ENCODE results near the gene OGN. TPM values are rescaled to one million over a fixed set of nuclear protein-coding genes. Genes with fewer than 3 reads are reported as not detected.

Gene OGN
- total and polyA plus RNA-seq, 2 of the 13 experiments (the other 11 are each of a cell fraction or from before 2014, with no cell fraction given): not detected

DNA sequence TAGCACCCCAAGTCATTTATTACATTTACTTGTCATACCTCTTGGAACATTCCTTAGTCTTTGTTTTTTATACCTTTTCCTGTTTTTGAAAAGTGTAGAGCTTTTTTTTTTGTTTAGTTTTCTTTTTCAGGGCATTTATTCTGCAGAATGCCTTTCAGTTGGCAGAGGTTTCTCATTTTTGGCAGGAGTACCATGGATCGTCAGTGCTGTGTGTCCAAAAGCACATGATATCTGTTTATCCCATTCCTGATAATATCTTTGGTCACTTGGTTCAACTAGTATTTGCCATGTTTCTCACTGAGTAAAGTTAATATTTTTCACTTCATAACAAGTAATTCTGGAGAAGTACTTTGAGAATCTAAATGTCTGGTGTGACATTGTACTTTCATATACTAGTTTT lies 10.7 kb downstream of the OGN start:
- H3K36me3 ChIP-seq (replicated peaks in 1 of 2; ENCODE audit: control insufficient read depth in 1 of 2, insufficient read depth in 2 of 2, low read length in 2 of 2): no peaks in the 10 kb centered on the region
- H3K9ac ChIP-seq (ENCODE audit: insufficient read depth, low read depth, low read length): no peak overlapping the region
- no peak overlapping the region for H3K27ac ChIP-seq (ENCODE audit: extremely low read length, insufficient read depth, low read length)
- no peaks in the 10 kb centered on the region for H4K20me1 ChIP-seq (ENCODE audit: insufficient read depth, low read length)
- H3K4me3 ChIP-seq (replicated peaks in 1 of 3; ENCODE audit: insufficient read depth in 1 of 3, low read depth in 2 of 3, low read length in 3 of 3): no peak overlapping the region
- no peaks in the 10 kb centered on the region for H3K79me2 ChIP-seq (ENCODE audit: insufficient read depth, low read length)
- TF ChIP-seq SOX6 (IDR thresholded peaks at IDR 0.05) (no peak), SOX6 (CRISPR knock-in tag; IDR thresholded peaks at IDR 0.05) (no peak), MEIS2 (CRISPR knock-in tag; IDR thresholded peaks at IDR 0.05) (no peak), HNRNPL (IDR thresholded peaks at IDR 0.05; ENCODE audit: low read depth, low read length) (no peak), ZNF160 (CRISPR knock-in tag; IDR thresholded peaks at IDR 0.05) (no peak)
- TF ChIP-seq, protein P1, sequence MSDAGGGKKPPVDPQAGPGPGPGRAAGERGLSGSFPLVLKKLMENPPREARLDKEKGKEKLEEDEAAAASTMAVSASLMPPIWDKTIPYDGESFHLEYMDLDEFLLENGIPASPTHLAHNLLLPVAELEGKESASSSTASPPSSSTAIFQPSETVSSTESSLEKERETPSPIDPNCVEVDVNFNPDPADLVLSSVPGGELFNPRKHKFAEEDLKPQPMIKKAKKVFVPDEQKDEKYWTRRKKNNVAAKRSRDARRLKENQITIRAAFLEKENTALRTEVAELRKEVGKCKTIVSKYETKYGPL (CRISPR knock-in tag; IDR thresholded peaks at IDR 0.05): no peak
- TF ChIP-seq, protein P2, sequence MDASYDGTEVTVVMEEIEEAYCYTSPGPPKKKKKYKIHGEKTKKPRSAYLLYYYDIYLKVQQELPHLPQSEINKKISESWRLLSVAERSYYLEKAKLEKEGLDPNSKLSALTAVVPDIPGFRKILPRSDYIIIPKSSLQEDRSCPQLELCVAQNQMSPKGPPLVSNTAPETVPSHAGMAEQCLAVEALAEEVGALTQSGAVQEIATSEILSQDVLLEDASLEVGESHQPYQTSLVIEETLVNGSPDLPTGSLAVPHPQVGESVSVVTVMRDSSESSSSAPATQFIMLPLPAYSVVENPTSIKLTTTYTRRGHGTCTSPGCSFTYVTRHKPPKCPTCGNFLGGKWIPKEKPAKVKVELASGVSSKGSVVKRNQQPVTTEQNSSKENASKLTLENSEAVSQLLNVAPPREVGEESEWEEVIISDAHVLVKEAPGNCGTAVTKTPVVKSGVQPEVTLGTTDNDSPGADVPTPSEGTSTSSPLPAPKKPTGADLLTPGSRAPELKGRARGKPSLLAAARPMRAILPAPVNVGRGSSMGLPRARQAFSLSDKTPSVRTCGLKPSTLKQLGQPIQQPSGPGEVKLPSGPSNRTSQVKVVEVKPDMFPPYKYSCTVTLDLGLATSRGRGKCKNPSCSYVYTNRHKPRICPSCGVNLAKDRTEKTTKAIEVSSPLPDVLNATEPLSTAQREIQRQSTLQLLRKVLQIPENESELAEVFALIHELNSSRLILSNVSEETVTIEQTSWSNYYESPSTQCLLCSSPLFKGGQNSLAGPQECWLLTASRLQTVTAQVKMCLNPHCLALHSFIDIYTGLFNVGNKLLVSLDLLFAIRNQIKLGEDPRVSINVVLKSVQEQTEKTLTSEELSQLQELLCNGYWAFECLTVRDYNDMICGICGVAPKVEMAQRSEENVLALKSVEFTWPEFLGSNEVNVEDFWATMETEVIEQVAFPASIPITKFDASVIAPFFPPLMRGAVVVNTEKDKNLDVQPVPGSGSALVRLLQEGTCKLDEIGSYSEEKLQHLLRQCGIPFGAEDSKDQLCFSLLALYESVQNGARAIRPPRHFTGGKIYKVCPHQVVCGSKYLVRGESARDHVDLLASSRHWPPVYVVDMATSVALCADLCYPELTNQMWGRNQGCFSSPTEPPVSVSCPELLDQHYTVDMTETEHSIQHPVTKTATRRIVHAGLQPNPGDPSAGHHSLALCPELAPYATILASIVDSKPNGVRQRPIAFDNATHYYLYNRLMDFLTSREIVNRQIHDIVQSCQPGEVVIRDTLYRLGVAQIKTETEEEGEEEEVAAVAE (CRISPR knock-in tag; IDR thresholded peaks at IDR 0.05; ENCODE audit: borderline replicate concordance): no peak
- TF ChIP-seq, protein P3, sequence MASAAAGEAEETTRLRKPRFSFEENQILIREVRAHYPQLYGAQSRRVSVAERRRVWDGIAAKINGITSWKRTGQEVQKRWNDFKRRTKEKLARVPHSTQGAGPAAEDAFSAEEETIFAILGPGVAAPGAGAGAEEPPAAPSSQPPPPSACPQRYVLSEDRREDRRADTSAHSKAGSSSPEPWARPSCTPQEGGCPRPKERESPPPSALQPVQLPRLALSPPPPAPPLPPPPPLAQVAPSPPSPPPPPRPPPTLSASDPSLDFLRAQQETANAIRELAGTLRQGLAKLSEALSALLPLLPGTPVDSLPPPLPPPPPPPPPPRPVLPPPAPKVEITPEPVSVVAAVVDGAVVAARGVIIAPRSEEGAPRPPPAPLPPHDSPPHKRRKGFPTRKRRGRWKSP (CRISPR knock-in tag; IDR thresholded peaks at IDR 0.05): no peak
- intact Hi-C loops (cut with micrococcal nuclease; ENCODE audit: unreplicated experiment): no loop called here
- 97% methylated on average over 1 of the region's 1 CpG for WGBS (ENCODE audit: low lambda C conversion rate)
- H3K27me3 ChIP-seq (ENCODE audit: control insufficient read depth in 1 of 2, insufficient read depth in 2 of 2, low read length in 2 of 2): no peaks in the 10 kb centered on the region
- ChIA-PET CTCF (ENCODE audit: low intra/inter-chr PET ratio, low total read pairs) (no interaction called here), POLR2A (no interaction called here)
- in situ Hi-C loops (cut with HindIII; ENCODE audit: extremely low pct_ligation_motif_present, low pct_unique_long_range_greater_than_20kb): no loop called here
- no peaks in the 10 kb centered on the region for H3K4me1 ChIP-seq (ENCODE audit: insufficient read depth, low read length)
- H2AFZ ChIP-seq (ENCODE audit: low read length): no peak overlapping the region
- H3K9me3 ChIP-seq (ENCODE audit: low read length): no peaks in the 10 kb centered on the region
- FAIRE-seq (no peak), ATAC-seq (no peak), DNase-seq (ENCODE audit: low spot score) (no peak)
- no peak overlapping the region for H3K4me2 ChIP-seq (ENCODE audit: low read depth, low read length)
- no TSS peak for BruUV-seq (replicated peaks)

Measured in HepG2 (cell line).